Measurements from ENCODE around the gene MSMO1. TPM values are rescaled to one million over a fixed set of nuclear protein-coding genes. Genes with fewer than 3 reads are reported as not detected.
A peak's percentile ranks its signal among the peaks of the same experiment; 100 is the strongest.
"Not testable (repeated sequence)": the region's sequence is repeated elsewhere in the genome, so short reads cannot be mapped to it uniquely, and the experiment has no call there.

Gene MSMO1
- total RNA-seq, result 10 to 100 TPM; 57.9 to 71.4 TPM

- Mint-ChIP-seq H3K27me3 (no peaks in the 10 kb centered on the region), H3K4me1 (peaks cover 36% of the 10 kb centered on the region), H3K9me3 (no peaks in the 10 kb centered on the region), H3K27ac (no peak within 1 kb of the TSS), H3K4me3 (no peak within 1 kb of the TSS), H3K36me3 (ENCODE audit: low read depth) (no peaks in the 10 kb centered on the region)
- ATAC-seq (replicated peaks), result peak; percentile 97
Observed at GRCh38 chr4:165327211-165328100, at the start of gene MSMO1. MSMO1 (plus strand) TSS chr4:165327669; CDS start chr4:165333371, 5,702 bp downstream.

- H3K4me1 Mint-ChIP-seq; H3K4me3 Mint-ChIP-seq; H3K27me3 Mint-ChIP-seq; ATAC-seq (replicated peaks); H3K27ac Mint-ChIP-seq; H3K9me3 Mint-ChIP-seq: not testable (repeated sequence)
- peaks cover 20% of the 10 kb centered on the region for H3K36me3 Mint-ChIP-seq (ENCODE audit: low read depth)
Observed at GRCh38 chr4:165279531-165279930, 47.9 kb upstream of the MSMO1 start.

- not testable (repeated sequence) for H3K9me3 Mint-ChIP-seq; H3K27ac Mint-ChIP-seq; H3K27me3 Mint-ChIP-seq; ATAC-seq (replicated peaks); H3K36me3 Mint-ChIP-seq (ENCODE audit: low read depth); H3K4me3 Mint-ChIP-seq
- peaks cover 11% of the 10 kb centered on the region for H3K4me1 Mint-ChIP-seq
Observed at GRCh38 chr4:165284697-165285096, 42.8 kb upstream of the MSMO1 start.

DNA sequence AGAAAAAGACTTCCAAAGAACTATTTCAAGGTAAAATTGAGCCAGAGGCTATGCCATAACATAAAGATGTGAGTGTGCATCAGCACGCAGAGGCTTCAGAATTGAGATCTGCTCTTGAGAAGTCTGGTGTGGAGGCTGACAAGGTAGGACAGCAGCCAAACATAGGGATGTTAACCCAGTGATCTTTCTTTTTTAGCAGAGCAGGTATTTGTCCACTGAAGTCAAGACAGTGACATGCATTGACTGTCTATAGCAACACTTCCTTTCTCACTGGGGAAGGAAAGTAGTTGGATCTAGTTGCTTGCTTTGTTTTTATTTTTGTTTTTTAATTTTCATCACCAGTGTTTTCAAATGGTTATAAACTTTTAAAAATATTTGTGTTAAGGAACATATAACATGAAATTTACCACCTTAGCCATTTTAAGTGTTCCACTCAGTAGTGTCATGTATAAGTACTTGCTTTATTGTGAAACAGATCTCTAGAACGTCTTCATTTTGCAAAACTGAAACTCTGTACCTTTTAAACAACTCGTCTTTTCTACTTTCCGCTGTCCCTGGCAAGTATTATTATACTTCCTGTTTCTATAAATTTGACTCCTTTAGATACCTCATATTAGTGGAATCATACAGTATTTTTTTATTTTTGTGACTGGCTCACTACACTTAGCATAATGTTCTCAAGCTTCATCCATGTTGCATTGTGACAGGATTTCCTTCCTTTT, 40.7 kb upstream of the MSMO1 start:
- not testable (repeated sequence) for H3K36me3 Mint-ChIP-seq (ENCODE audit: low read depth); H3K27me3 Mint-ChIP-seq; H3K9me3 Mint-ChIP-seq
- H3K27ac Mint-ChIP-seq, result peak overlapping the region; percentile 65
- peaks cover 11% of the 10 kb centered on the region for H3K4me1 Mint-ChIP-seq
- ATAC-seq (replicated peaks), result peak; percentile 53
- H3K4me3 Mint-ChIP-seq, result peak overlapping the region; percentile 19

GRCh38 chr4:165288226-165288625, 39.2 kb upstream of the MSMO1 start:
- Mint-ChIP-seq H3K4me3 (no peak overlapping the region), H3K27ac (no peak overlapping the region), H3K36me3 (ENCODE audit: low read depth) (peaks cover 8% of the 10 kb centered on the region), H3K9me3 (no peaks in the 10 kb centered on the region), H3K27me3 (no peaks in the 10 kb centered on the region), H3K4me1 (peaks cover 11% of the 10 kb centered on the region)
- ATAC-seq (replicated peaks), result no peak

GRCh38 chr4:165288639-165289422, 38.6 kb upstream of the MSMO1 start:
- H3K4me1 Mint-ChIP-seq, result peaks cover 11% of the 10 kb centered on the region
- no peak overlapping the region for H3K4me3 Mint-ChIP-seq
- H3K27me3 Mint-ChIP-seq, result no peaks in the 10 kb centered on the region
- H3K36me3 Mint-ChIP-seq (ENCODE audit: low read depth), result peaks cover 8% of the 10 kb centered on the region
- H3K27ac Mint-ChIP-seq, result no peak overlapping the region
- ATAC-seq (replicated peaks), result no peak
- no peaks in the 10 kb centered on the region for H3K9me3 Mint-ChIP-seq

DNA sequence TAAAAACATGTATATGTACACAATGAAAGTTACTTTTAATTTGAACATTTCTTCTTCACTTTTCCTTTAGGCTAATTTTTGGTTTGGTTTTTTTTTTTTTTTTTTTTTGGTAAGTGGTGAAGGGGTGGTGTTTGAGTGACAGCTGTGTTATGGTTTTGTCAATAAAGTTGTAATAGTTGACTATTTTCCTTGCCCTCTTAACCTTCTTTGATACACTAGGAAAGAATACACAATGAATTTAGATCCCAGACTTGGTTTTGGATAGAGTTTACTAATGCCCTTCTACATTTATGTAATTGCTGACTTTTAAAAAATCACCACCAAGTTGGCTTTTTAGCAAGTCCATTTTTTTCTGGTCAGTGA, 38.1 kb upstream of the MSMO1 start:
- ATAC-seq (replicated peaks), result no peak
- Mint-ChIP-seq H3K27ac (no peak overlapping the region), H3K36me3 (ENCODE audit: low read depth) (peaks cover 8% of the 10 kb centered on the region)

DNA sequence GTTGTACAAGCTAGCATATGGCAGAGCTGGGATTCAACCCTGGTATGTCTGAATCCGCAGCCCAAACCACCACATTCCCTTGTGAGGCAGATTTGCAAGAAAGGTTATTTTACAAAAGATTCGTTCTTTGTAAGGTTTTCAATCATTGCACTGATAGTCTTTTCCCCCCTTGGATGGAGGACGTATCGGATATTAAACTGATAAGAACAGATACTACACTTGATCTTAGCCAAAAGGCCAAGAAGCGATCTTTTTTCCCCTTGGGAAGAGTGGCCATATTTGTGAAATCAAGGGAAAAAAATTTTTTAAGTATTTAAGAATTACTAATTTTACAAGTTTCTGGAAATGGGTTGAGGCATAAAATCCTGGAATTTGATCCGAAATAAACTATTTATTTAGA, 34.4 kb upstream of the MSMO1 start:
- H3K4me3 Mint-ChIP-seq, result no peak overlapping the region
- H3K27me3 Mint-ChIP-seq, result no peaks in the 10 kb centered on the region
- no peaks in the 10 kb centered on the region for H3K9me3 Mint-ChIP-seq
- no peaks in the 10 kb centered on the region for H3K4me1 Mint-ChIP-seq
- H3K36me3 Mint-ChIP-seq (ENCODE audit: low read depth), result peaks cover 37% of the 10 kb centered on the region
- ATAC-seq (replicated peaks), result no peak
- H3K27ac Mint-ChIP-seq, result no peak overlapping the region

More for the DNA sequence above, 38.1 kb upstream of the MSMO1 start:
- Mint-ChIP-seq H3K4me1 (peaks cover 11% of the 10 kb centered on the region), H3K4me3 (no peak overlapping the region), H3K27me3 (no peaks in the 10 kb centered on the region), H3K9me3 (no peaks in the 10 kb centered on the region)

DNA sequence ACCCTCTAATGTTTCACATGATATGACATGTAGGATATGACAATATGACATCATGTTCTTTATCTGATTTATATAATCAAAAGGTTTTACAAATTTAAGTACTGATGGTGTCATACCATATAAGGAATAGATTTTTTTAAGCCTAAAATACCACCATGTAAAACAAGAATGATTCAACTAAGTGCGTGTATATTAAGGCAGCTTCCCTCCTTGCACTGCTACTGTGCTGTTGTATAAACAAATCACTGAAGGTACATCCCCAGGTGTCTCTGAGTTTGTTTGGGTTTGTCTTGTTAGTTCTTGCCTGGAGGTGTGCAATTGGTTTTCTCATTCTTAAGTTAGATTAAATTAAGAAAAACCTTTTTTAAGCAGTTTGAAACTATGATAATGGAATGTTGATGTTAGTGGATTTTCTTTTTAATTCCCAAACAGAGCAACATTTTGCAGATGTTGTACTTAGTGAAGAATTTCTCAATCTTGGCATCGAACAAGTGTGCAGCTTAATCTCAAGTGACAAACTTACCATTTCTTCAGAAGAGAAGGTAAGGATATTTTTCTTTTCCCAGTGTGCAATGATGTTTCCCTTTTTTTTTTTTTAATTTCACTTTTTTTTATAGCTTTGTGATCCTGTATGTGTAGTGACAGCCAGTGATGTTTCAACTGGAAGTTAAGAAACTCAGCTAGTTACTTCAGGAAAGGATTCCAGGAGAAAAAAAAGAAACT, 33.4 kb upstream of the MSMO1 start:
- H3K4me3 Mint-ChIP-seq, result no peak overlapping the region
- ATAC-seq (replicated peaks), result no peak
- H3K27ac Mint-ChIP-seq, result no peak overlapping the region

DNA sequence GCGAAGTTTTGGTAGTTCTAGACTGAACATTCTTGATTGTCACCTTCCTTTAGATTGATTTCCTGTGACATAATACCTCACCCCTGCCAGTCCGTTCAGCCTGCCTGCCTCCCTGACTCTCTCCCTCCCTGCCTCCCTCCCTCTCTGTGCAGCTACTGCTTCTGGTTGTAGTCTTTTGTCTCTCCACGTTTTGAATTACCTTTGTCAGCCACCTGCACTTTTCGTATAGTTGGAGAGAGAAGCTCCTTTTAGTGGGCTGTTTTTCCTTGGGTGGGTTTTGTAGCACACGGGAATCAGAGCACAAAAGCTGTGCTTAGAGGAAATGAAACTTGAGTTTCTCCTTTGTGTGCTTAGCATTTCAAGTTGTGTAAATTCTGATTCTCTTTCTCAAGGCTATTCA, 32.6 kb upstream of the MSMO1 start:
- Mint-ChIP-seq H3K4me3 (no peak overlapping the region), H3K4me1 (no peaks in the 10 kb centered on the region), H3K36me3 (ENCODE audit: low read depth) (peaks cover 53% of the 10 kb centered on the region), H3K9me3 (no peaks in the 10 kb centered on the region), H3K27me3 (no peaks in the 10 kb centered on the region), H3K27ac (peak overlapping the region; percentile 11)
- peak; percentile 26 for ATAC-seq (replicated peaks)

More for the DNA sequence above, 33.4 kb upstream of the MSMO1 start:
- peaks cover 44% of the 10 kb centered on the region for H3K36me3 Mint-ChIP-seq (ENCODE audit: low read depth)
- H3K27me3 Mint-ChIP-seq, result no peaks in the 10 kb centered on the region
- no peaks in the 10 kb centered on the region for H3K4me1 Mint-ChIP-seq
- no peaks in the 10 kb centered on the region for H3K9me3 Mint-ChIP-seq

DNA sequence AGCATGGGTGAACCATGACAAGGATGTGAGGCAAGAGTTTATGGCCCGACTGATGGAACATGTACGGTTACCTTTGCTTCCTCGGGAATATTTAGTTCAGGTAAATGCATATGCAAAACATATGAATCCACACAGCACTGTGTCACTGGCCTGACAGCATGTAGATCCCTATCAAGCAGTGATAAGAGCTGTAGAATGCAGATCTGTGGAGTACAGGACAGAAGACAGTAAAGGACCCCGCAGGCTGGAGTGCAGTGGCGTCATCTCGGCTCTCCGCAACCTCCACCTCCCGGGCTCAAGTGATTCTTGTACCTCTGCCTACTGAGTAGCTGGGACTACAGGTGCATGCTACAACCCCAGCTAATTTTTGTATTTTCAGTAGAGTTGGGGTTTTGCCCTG, 29.8 kb upstream of the MSMO1 start:
- H3K27me3 Mint-ChIP-seq, result no peaks in the 10 kb centered on the region
- no peak for ATAC-seq (replicated peaks)
- peaks cover 65% of the 10 kb centered on the region for H3K36me3 Mint-ChIP-seq (ENCODE audit: low read depth)
- H3K9me3 Mint-ChIP-seq, result no peaks in the 10 kb centered on the region
- H3K4me3 Mint-ChIP-seq, result no peak overlapping the region
- peaks cover 11% of the 10 kb centered on the region for H3K4me1 Mint-ChIP-seq
- H3K27ac Mint-ChIP-seq, result no peak overlapping the region

DNA sequence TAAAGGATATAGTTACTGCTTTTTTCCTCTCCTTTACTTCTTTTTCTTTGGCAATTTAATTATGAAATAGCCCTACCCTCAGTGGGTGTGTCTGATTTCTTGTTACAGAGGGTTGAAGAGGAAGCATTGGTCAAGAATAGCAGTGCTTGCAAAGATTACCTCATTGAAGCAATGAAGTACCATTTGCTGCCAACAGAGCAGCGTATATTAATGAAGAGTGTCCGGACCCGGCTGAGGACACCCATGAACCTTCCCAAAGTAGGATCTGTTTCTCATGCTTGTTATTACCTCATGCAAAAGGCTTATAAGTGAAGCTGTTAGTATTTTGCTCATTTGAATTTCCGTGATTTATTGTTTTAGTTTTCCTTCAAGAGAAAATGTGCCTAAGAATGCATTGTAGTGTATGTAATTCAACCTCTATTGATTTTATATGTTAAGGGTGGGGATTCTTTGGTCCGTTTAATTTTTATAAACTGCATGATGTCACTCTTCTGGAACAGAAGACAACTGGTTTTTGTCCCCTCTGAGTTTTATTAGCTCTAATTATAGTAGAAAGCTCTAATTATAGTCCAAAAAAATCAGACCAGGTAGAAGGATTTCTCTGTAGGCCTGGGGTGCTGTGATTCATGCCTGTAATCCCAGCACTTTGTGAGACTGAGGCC, 27.9 kb upstream of the MSMO1 start:
- H3K9me3 Mint-ChIP-seq, result no peaks in the 10 kb centered on the region
- H3K4me3 Mint-ChIP-seq, result no peak overlapping the region
- no peak for ATAC-seq (replicated peaks)
- no peak overlapping the region for H3K27ac Mint-ChIP-seq
- H3K4me1 Mint-ChIP-seq, result peaks cover 11% of the 10 kb centered on the region
- H3K27me3 Mint-ChIP-seq, result no peaks in the 10 kb centered on the region
- H3K36me3 Mint-ChIP-seq (ENCODE audit: low read depth), result peaks cover 76% of the 10 kb centered on the region

DNA sequence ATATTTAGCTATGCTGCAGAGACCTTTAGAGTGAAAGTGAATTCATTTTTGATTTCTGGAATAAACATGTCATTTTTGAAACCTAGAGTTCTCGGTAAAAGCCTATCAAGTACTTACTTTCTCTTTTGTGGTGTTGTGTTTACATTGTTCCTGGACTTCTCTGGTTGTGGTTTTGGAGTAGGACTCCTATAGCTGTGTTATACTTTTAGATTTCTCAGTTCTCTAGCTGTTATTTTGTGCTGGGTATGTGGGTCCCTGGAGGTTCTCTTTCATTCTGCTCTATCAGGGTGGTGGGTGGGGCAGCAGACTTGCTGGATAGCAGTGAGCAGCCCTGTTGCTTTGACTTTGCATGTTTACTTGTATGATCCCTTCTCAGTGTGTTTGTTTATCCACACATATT, 25.6 kb upstream of the MSMO1 start:
- ATAC-seq (replicated peaks), result peak; percentile 97
- Mint-ChIP-seq H3K4me1 (peaks cover 11% of the 10 kb centered on the region), H3K27ac (peak overlapping the region; percentile 73), H3K27me3 (no peaks in the 10 kb centered on the region), H3K4me3 (peak overlapping the region; percentile 72), H3K9me3 (no peaks in the 10 kb centered on the region), H3K36me3 (ENCODE audit: low read depth) (peaks cover 72% of the 10 kb centered on the region)

Measured in activated T-helper 17 cell treated with anti-CD3 and anti-CD28 coated beads, Interleukin-2, amount 50 U/mL, for 72 hours (primary cell).